IgD-negative memory B cell (primary cell): ENCODE data around the gene LRRC18. TPM values are rescaled to one million over a fixed set of nuclear protein-coding genes. Genes with fewer than 3 reads are reported as not detected.
A peak's percentile ranks its signal among the peaks of the same experiment; 100 is the strongest.

Experiments
- H3K27ac Mint-ChIP-seq, 3 donors: one replicate each; pipeline ENCODE4 v1.8.0; 2020 to 2022; ENCODE audit warnings: mild to moderate bottlenecking in 3 of 3, mixed read lengths in 3 of 3, moderate library complexity in 1 of 3
- H3K27me3 Mint-ChIP-seq: one replicate; pipeline ENCODE4 v1.8.0; 2021; ENCODE audit warnings: mixed read lengths
- H3K36me3 Mint-ChIP-seq: one replicate; pipeline ENCODE4 v1.8.0; 2020; ENCODE audit warnings: mild to moderate bottlenecking, mixed read lengths
- H3K4me1 Mint-ChIP-seq, 3 donors: one replicate each; pipeline ENCODE4 v1.8.0; 2020 to 2022; ENCODE audit warnings: mixed read lengths in 3 of 3, mild to moderate bottlenecking in 1 of 3
- H3K4me3 Mint-ChIP-seq, 4 donors: one replicate each; pipeline ENCODE4 v1.8.0; 2020 to 2022; ENCODE audit warnings: mild to moderate bottlenecking in 4 of 4, mixed read lengths in 4 of 4, moderate library complexity in 3 of 4
- H3K9me3 Mint-ChIP-seq, 3 donors: one replicate each; pipeline ENCODE4 v1.8.0; 2020 to 2021; ENCODE audit warnings: mixed read lengths in 3 of 3, mild to moderate bottlenecking in 1 of 3
- polyA plus RNA-seq: library from polyadenylated mRNA; unstranded; fragments of 300-500 nt; fragmentation: Illumina TruSeq; gene quantifications from one replicate; pipeline ENCODE4 v1.2.3, GENCODE V29; 2021

LRRC18 gene
- polyA plus RNA-seq, 1 donor from 2014 or later = 0.58 TPM

- Mint-ChIP-seq H3K36me3 (peaks cover 2% of the 10 kb centered on the region), H3K27ac (no peak overlapping the region)
Observed at GRCh38 chr10:48885376-48885775, 54.3 kb downstream of the LRRC18 start.

GRCh38 chr10:48884179-48885045 lies 55.2 kb downstream of the LRRC18 start:
- Mint-ChIP-seq H3K9me3 (no peaks in the 10 kb centered on the region), H3K4me3 (no peak overlapping the region), H3K27me3 (no peaks in the 10 kb centered on the region), H3K4me1 (peaks cover 0 to 4% (median 0%) of the 10 kb centered on the region in 3 donors), H3K27ac (no peak overlapping the region), H3K36me3 (peaks cover 2% of the 10 kb centered on the region)

More at GRCh38 chr10:48885376-48885775, 54.3 kb downstream of the LRRC18 start:
- H3K4me1 Mint-ChIP-seq = peaks cover 0 to 4% (median 0%) of the 10 kb centered on the region in 3 donors
- H3K9me3 Mint-ChIP-seq = no peaks in the 10 kb centered on the region
- H3K4me3 Mint-ChIP-seq = no peak overlapping the region
- H3K27me3 Mint-ChIP-seq = no peaks in the 10 kb centered on the region

- H3K4me1 Mint-ChIP-seq = peaks cover 0 to 4% (median 0%) of the 10 kb centered on the region in 3 donors
- no peak overlapping the region for H3K4me3 Mint-ChIP-seq
- peaks cover 3% of the 10 kb centered on the region for H3K36me3 Mint-ChIP-seq
- H3K9me3 Mint-ChIP-seq = no peaks in the 10 kb centered on the region
- H3K27ac Mint-ChIP-seq = no peak overlapping the region
- H3K27me3 Mint-ChIP-seq = no peaks in the 10 kb centered on the region
Observed at GRCh38 chr10:48883701-48884100, 55.9 kb downstream of the LRRC18 start.

GRCh38 chr10:48882881-48883280 lies 56.8 kb downstream of the LRRC18 start:
- Mint-ChIP-seq H3K4me1 (peaks cover 0 to 4% (median 0%) of the 10 kb centered on the region in 3 donors), H3K27ac (no peak overlapping the region), H3K9me3 (no peaks in the 10 kb centered on the region), H3K4me3 (no peak overlapping the region), H3K36me3 (peaks cover 3% of the 10 kb centered on the region), H3K27me3 (no peaks in the 10 kb centered on the region)

- H3K27me3 Mint-ChIP-seq = no peaks in the 10 kb centered on the region
- H3K27ac Mint-ChIP-seq = no peak overlapping the region
- peaks cover 0 to 4% (median 0%) of the 10 kb centered on the region in 3 donors for H3K4me1 Mint-ChIP-seq
- no peak overlapping the region for H3K4me3 Mint-ChIP-seq
- no peaks in the 10 kb centered on the region for H3K9me3 Mint-ChIP-seq
- H3K36me3 Mint-ChIP-seq = peaks cover 9% of the 10 kb centered on the region
Observed at GRCh38 chr10:48881937-48882336, 57.7 kb downstream of the LRRC18 start.

- Mint-ChIP-seq H3K4me3 (no peak overlapping the region), H3K9me3 (no peaks in the 10 kb centered on the region)
Observed at GRCh38 chr10:48880016-48880705, 59.5 kb downstream of the LRRC18 start.

GRCh38 chr10:48879451-48879850 lies 60.2 kb downstream of the LRRC18 start:
- peaks cover 0 to 2% (median 0%) of the 10 kb centered on the region in 3 donors for H3K4me1 Mint-ChIP-seq
- no peak overlapping the region for H3K4me3 Mint-ChIP-seq
- H3K9me3 Mint-ChIP-seq = no peaks in the 10 kb centered on the region
- no peaks in the 10 kb centered on the region for H3K27me3 Mint-ChIP-seq
- H3K36me3 Mint-ChIP-seq = peaks cover 13% of the 10 kb centered on the region
- H3K27ac Mint-ChIP-seq = no peak overlapping the region

More at GRCh38 chr10:48880016-48880705, 59.5 kb downstream of the LRRC18 start:
- Mint-ChIP-seq H3K27ac (no peak overlapping the region), H3K27me3 (no peaks in the 10 kb centered on the region), H3K36me3 (peaks cover 13% of the 10 kb centered on the region), H3K4me1 (peaks cover 0 to 4% (median 0%) of the 10 kb centered on the region in 3 donors)

- H3K36me3 Mint-ChIP-seq = peaks cover 13% of the 10 kb centered on the region
- no peak overlapping the region for H3K4me3 Mint-ChIP-seq
- peaks cover 0 to 2% (median 0%) of the 10 kb centered on the region in 3 donors for H3K4me1 Mint-ChIP-seq
- no peaks in the 10 kb centered on the region for H3K9me3 Mint-ChIP-seq
- no peak overlapping the region for H3K27ac Mint-ChIP-seq
- H3K27me3 Mint-ChIP-seq = no peaks in the 10 kb centered on the region
Observed at GRCh38 chr10:48878091-48878490, 61.5 kb downstream of the LRRC18 start.

GRCh38 chr10:48872234-48872633 lies 67.4 kb downstream of the LRRC18 start:
- peaks cover 7% of the 10 kb centered on the region for H3K36me3 Mint-ChIP-seq
- H3K27me3 Mint-ChIP-seq = no peaks in the 10 kb centered on the region
- H3K27ac Mint-ChIP-seq = peak overlapping the region in 1 of 3 donors; percentile 40
- no peak overlapping the region for H3K4me3 Mint-ChIP-seq
- H3K4me1 Mint-ChIP-seq = peaks cover 0 to 7% (median 4%) of the 10 kb centered on the region in 3 donors
- no peaks in the 10 kb centered on the region for H3K9me3 Mint-ChIP-seq

Other genes starting within 250 kb of the LRRC18 start
- gene VSTM4, start 175.7 kb upstream of the LRRC18 start, polyA plus RNA-seq = not detected
- gene FAM170B, start 194.2 kb upstream of the LRRC18 start, polyA plus RNA-seq = not detected
- 137 TPM for gene TMEM273, start 248.6 kb upstream of the LRRC18 start, polyA plus RNA-seq